ENCODE measurements around the gene KRT35. TPM values are rescaled to one million over a fixed set of nuclear protein-coding genes. Genes with fewer than 3 reads are reported as not detected.

The KRT35 gene
- polyA plus RNA-seq, 4 donors, result 0.06 TPM; not detected in 3

GRCh38 chr17:41512546-41513167 lies 31.7 kb upstream of the KRT35 start:
- no peak for DNase-seq (ENCODE audit: low read depth in 4 of 4, low spot score in 3 of 4)

GRCh38 chr17:41511716-41512115 lies 30.8 kb upstream of the KRT35 start:
- DNase-seq (ENCODE audit: low read depth in 4 of 4, low spot score in 3 of 4), result no peak

DNA sequence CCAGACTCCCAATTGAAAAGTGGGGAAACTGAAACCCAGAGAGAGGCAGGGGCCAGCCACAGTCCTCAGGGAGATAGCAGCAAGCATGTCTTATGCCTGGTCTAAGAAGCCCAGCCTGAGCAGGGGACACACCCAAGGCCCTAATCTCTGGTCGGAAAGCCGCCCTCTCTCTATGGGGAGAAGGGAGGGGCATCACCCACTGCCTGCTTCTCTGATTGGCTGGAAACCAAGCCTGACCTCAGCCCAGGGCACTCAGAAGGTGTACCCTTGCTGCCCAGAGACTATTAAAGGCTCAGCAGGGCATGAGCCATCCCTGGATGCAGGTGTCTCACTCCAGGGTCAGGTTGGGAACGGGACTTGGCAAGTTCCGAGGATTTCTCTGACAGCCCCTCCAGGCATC lies 30.2 kb upstream of the KRT35 start:
- no peak for DNase-seq (ENCODE audit: low read depth in 4 of 4, low spot score in 3 of 4)

GRCh38 chr17:41510251-41511065 lies 29.5 kb upstream of the KRT35 start:
- DNase-seq (ENCODE audit: low read depth in 4 of 4, low spot score in 3 of 4), result no peak

GRCh38 chr17:41507315-41507880 lies 26.4 kb upstream of the KRT35 start:
- no peak for DNase-seq (ENCODE audit: low read depth in 4 of 4, low spot score in 3 of 4)

DNA sequence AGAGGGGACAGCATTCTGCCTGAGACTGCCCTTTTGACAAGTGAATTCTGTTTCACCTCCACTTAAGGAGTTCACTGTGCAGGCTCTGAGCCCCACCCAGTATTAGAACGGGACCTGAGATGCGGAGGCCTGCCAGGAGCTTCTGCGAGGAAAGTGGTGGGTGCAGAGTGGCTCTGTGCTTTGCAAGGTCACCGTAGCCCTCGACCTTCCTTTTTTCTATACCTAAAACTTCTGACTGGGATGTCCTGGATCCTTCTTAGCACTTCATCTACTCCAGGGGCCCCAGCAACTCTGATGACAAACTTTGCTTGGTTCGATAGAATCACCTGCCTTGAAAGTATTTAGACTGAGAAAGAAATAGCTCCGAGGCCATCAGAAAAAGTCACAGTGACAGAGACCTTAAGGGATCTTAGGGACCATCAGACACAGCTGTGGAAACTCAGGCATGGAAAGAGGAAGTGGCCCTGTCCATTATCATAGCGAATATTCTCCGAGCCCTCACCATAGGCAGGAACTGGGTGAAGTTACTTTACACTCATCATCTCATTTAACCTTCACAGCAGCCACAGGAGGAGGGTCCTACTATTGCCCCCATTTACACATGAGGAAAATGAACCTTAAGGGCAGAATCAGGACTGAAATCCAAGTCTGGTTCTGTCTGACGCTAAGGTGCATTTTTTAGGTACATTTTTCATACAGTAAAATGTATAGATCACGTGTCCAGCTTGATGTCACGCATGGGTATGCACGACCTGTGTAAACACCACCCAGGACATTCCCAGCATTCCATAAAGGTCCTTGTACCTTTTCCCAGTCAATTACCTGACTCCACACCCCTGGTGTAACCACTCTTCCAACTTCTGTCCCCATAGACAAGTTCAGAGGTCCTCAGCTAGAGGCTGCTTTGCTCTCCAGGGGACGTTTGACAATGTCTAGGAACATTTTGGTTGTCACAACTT lies 25.1 kb upstream of the KRT35 start:
- no peak for DNase-seq (ENCODE audit: low read depth in 4 of 4, low spot score in 3 of 4)

DNA sequence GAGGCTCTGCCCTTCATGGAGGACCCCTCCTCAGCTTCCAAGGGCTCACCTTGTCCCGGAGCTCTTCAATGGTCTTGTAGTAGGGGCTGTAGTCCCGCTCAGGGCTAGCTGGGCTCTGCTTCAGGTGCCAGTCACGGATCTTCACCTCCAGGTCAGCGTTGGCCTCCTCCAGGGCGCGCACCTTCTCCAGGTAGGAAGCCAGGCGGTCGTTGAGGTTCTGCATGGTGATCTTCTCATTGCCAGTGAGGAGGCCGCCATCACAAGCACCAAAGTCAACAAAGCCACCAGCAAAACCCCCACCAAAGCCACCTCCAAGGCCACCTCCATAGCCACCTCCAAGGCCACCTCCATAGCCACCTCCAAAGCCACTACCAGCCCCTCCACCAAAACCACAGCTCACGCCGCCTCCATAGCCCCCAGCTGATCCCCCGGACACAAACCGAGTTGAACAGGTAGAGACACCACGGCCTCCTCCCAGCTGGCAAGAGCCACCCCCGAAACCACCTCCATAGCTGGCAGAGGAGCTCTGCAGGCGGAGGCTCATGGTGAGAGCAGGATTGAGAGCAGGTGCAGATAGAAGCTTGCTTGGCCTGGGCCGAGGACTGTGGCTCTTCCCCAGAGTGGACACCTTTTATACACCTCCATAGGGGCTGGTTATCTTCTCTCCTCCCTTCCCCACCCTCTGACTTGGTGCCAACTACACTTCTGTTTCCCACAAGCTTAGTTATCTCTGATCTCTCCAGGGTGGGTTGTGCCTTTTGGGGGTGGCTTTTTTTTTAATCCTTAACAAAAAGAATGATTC lies 24.3 kb upstream of the KRT35 start, which contains the start of gene KRT13:
KRT13 (minus strand) TSS at position 606 of the 802 bp plus-strand sequence; CDS start at position 544, 62 bp downstream.
- no peak for DNase-seq (ENCODE audit: low read depth in 4 of 4, low spot score in 3 of 4)

DNA sequence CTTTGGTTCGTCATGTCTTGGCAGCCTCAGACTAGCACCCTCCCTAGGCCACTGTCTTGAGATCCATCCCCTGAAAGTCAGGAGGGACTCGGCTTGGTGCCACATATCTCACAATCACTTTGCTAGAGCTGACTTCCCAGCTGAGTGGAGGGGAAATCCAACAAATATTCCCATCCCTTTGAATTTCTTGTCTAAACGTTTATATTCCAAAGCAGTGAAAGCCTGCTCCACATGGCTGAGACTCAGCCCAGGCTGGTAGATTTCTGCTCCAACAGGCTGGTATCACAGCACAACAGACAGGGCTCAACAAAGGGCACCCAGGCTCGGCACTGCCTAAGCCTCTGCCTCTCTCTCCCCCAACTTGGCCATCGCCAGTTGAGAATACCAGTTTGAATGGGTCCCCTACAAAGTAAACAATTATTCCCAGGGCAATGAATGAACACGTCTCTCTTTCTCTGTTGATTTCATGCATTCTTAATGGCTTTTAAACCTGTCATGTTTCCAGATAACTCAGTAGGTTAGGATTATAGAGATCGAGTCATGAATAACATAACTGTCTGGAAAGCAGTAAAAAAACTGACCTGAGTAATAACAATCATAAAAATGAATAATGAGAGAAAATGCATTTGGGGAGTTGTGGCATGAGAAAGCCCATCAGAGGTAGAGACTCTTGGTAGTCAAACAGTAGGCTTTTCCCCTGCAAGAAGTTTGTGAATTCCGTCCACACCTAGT lies 23.5 kb upstream of the KRT35 start:
- DNase-seq (ENCODE audit: low read depth in 4 of 4, low spot score in 3 of 4), result no peak

GRCh38 chr17:41503202-41503601 lies 22.3 kb upstream of the KRT35 start:
- DNase-seq (ENCODE audit: low read depth in 4 of 4, low spot score in 3 of 4), result no peak

- DNase-seq (ENCODE audit: low read depth in 4 of 4, low spot score in 3 of 4), result no peak
Observed at GRCh38 chr17:41500131-41500911, 19.4 kb upstream of the KRT35 start.

- DNase-seq (ENCODE audit: low read depth in 4 of 4, low spot score in 3 of 4), result no peak
Observed at GRCh38 chr17:41499714-41500113, 18.8 kb upstream of the KRT35 start.

DNA sequence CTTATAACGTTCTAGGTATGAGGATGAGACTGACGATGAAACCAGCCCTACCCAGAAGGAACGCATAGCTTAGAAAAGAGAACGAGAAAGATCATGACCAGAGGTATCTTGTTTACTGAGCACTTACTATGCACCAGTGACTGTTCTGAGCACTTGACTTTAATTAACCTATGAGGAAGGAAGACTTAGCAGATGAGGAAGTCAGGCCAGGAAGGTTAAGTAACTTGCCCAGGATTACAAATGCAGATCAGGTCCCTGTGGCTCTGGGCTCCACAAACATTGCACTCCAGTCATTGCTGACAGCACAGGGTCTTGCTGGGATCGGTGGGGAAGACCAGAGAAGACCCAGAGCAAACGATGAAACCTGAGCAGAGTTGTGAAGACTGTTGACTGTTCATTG lies 17.3 kb upstream of the KRT35 start:
- no peak for DNase-seq (ENCODE audit: low read depth in 4 of 4, low spot score in 3 of 4)

GRCh38 chr17:41496803-41497484 lies 16.0 kb upstream of the KRT35 start:
- peak in 3 of 4 donors; percentile 30 to 50 (median 39) for DNase-seq (ENCODE audit: low read depth in 4 of 4, low spot score in 3 of 4)

DNA sequence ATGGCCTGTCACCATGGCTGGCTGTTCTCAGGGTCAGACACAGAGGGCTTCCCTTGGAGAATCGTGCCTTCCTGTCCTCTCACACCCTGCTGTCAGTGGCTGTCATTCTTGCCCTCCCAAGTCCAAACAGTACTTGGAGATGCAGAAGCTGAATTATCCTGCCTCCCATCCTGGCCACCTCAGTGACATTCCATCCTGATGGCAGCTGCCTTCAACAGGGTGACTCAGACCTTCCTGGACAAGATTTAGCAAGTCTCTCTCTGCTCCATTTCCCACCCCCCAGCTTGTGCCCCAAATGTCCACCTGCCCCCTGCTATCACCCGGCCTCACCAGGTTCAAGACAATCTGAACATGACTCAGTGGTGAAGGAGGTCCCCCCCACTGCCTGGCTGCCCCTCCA lies 13.6 kb upstream of the KRT35 start:
- no peak for DNase-seq (ENCODE audit: low read depth in 4 of 4, low spot score in 3 of 4)

- peak in 3 of 4 donors; percentile 36 to 52 (median 43) for DNase-seq (ENCODE audit: low read depth in 4 of 4, low spot score in 3 of 4)
Observed at GRCh38 chr17:41492771-41493170, 11.8 kb upstream of the KRT35 start.

- DNase-seq (ENCODE audit: low read depth in 4 of 4, low spot score in 3 of 4), result no peak
Observed at GRCh38 chr17:41492351-41492750, 11.4 kb upstream of the KRT35 start.

DNA sequence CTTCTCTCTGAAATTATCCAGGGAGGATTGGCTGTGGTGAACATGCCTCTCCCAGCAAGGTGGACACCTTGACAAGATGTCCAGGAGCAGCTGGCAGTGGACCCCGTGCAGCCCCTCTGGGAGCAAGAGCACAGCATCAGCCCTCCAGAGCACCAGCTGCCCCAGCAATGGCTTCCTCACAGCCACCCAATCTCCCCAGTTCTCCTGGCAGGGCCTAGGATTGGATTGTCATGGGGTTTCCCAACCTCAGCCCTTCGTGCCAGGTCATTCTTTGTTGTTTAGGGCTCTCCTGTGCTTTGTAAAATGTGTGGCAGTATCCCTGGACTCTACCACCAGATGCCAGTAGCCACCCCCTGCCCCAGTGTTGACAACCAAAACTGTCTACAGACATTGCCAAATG lies 10.5 kb upstream of the KRT35 start:
- no peak for DNase-seq (ENCODE audit: low read depth in 4 of 4, low spot score in 3 of 4)
